ENCODE data around the gene CAVIN3. TPM values are rescaled to one million over a fixed set of nuclear protein-coding genes. Genes with fewer than 3 reads are reported as not detected.

CAVIN3 gene
- polyA plus RNA-seq, 1 donor = 36.7 TPM

DNA sequence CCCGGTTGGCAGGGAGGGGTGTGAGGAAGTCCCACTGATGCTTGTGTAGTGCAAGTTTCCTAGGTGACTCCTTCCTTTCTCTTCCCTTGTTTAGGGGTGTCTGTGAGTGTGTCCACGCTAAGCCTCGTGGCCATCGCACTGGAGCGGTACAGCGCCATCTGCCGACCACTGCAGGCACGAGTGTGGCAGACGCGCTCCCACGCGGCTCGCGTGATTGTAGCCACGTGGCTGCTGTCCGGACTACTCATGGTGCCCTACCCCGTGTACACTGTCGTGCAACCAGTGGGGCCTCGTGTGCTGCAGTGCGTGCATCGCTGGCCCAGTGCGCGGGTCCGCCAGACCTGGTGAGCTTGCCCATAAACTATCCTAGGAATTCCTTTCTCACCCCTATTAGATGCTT lies 50.3 kb downstream of the CAVIN3 start:
- DNase-seq = no peak

Other genes with a start within 250 kb of the CAVIN3 start
- not detected for gene OR56B4, start 212.8 kb downstream of the CAVIN3 start, polyA plus RNA-seq (ENCODE audit: insufficient read length)
- not detected for gene OR52B2, start 150.2 kb downstream of the CAVIN3 start, polyA plus RNA-seq (ENCODE audit: insufficient read length)
- gene OR52W1, start 121.3 kb downstream of the CAVIN3 start, polyA plus RNA-seq (ENCODE audit: insufficient read length) = not detected
- 0.35 TPM for gene C11orf42, start 114.9 kb downstream of the CAVIN3 start, polyA plus RNA-seq (ENCODE audit: insufficient read length)
- gene FHIP1B, start 85.9 kb downstream of the CAVIN3 start, polyA plus RNA-seq (ENCODE audit: insufficient read length) = 28.8 TPM
- 0.27 TPM for gene CNGA4, start 81.4 kb downstream of the CAVIN3 start, polyA plus RNA-seq (ENCODE audit: insufficient read length)
- gene CCKBR, start 60.7 kb downstream of the CAVIN3 start, polyA plus RNA-seq (ENCODE audit: insufficient read length) = not detected
- 24.4 TPM for gene SMPD1, start 70.0 kb upstream of the CAVIN3 start, polyA plus RNA-seq (ENCODE audit: insufficient read length)
- gene APBB1, start 98.6 kb upstream of the CAVIN3 start, polyA plus RNA-seq (ENCODE audit: insufficient read length) = 36.6 TPM
- gene HPX, start 120.5 kb upstream of the CAVIN3 start, polyA plus RNA-seq (ENCODE audit: insufficient read length) = 2.2 TPM
- 15.8 TPM for gene TRIM3, start 153.4 kb upstream of the CAVIN3 start, polyA plus RNA-seq (ENCODE audit: insufficient read length)
- 32.2 TPM for gene ARFIP2, start 160.8 kb upstream of the CAVIN3 start, polyA plus RNA-seq (ENCODE audit: insufficient read length)
- 13.8 TPM for gene TIMM10B, start 161.0 kb upstream of the CAVIN3 start, polyA plus RNA-seq (ENCODE audit: insufficient read length)
- gene DNHD1, start 176.8 kb upstream of the CAVIN3 start, polyA plus RNA-seq (ENCODE audit: insufficient read length) = 8.8 TPM

Data from hindlimb muscle (tissue), 1 donor.